ENCODE measurements around the gene PID1. TPM values are rescaled to one million over a fixed set of nuclear protein-coding genes. Genes with fewer than 3 reads are reported as not detected.
"Not testable (repeated sequence)": the region's sequence is repeated elsewhere in the genome, so short reads cannot be mapped to it uniquely, and the experiment has no call there.

PID1 gene
- total and polyA plus RNA-seq, 5 donors from 2014 or later: 0.09 TPM; not detected in 4

GRCh38 chr2:229193281-229193680, 77.8 kb downstream of the PID1 start:
- Mint-ChIP-seq H3K4me3 (no peak overlapping the region), H3K4me1 (no peaks in the 10 kb centered on the region), H3K36me3 (no peaks in the 10 kb centered on the region), H3K27me3 (no peaks in the 10 kb centered on the region), H3K9me3 (peaks cover 0 to 2% (median under 1%) of the 10 kb centered on the region in 7 donors), H3K27ac (no peak overlapping the region)
- no peaks in the 10 kb centered on the region for H3K36me3 ChIP-seq (ENCODE audit: control insufficient read depth, insufficient read depth, low read length)
- no peaks in the 10 kb centered on the region for H3K9me3 ChIP-seq (ENCODE audit: control insufficient read depth in 2 of 2, low read length in 2 of 2)
- no peaks in the 10 kb centered on the region for H3K4me1 ChIP-seq (ENCODE audit: control insufficient read depth, insufficient read depth, low read length, poor library complexity, severe bottlenecking)
- no peak overlapping the region for H3K4me3 ChIP-seq (ENCODE audit: low read depth, low read length)
- no peak for ATAC-seq (ENCODE audit: low read depth in 2 of 2)
- H3K27ac ChIP-seq (ENCODE audit: insufficient read depth, low read length, poor library complexity, severe bottlenecking): no peak overlapping the region
- H3K27me3 ChIP-seq (ENCODE audit: control insufficient read depth, insufficient read depth, low read length): no peaks in the 10 kb centered on the region
- no peak for DNase-seq

GRCh38 chr2:229191413-229191812, 79.7 kb downstream of the PID1 start:
- Mint-ChIP-seq H3K36me3 (no peaks in the 10 kb centered on the region), H3K27me3 (no peaks in the 10 kb centered on the region), H3K4me1 (no peaks in the 10 kb centered on the region), H3K9me3 (peaks cover 0 to 16% (median 5%) of the 10 kb centered on the region in 7 donors), H3K4me3 (no peak overlapping the region), H3K27ac (no peak overlapping the region)
- peaks cover 0 to 4% of the 10 kb centered on the region in 2 experiments for H3K9me3 ChIP-seq (ENCODE audit: control insufficient read depth in 2 of 2, low read length in 2 of 2)
- ATAC-seq (ENCODE audit: low read depth in 2 of 2) (no peak), DNase-seq (no peak)
- H3K4me3 ChIP-seq (ENCODE audit: low read depth, low read length): no peak overlapping the region
- no peaks in the 10 kb centered on the region for H3K4me1 ChIP-seq (ENCODE audit: control insufficient read depth, insufficient read depth, low read length, poor library complexity, severe bottlenecking)
- no peak overlapping the region for H3K27ac ChIP-seq (ENCODE audit: insufficient read depth, low read length, poor library complexity, severe bottlenecking)
- H3K27me3 ChIP-seq (ENCODE audit: control insufficient read depth, insufficient read depth, low read length): no peaks in the 10 kb centered on the region
- H3K36me3 ChIP-seq (ENCODE audit: control insufficient read depth, insufficient read depth, low read length): no peaks in the 10 kb centered on the region

GRCh38 chr2:229187123-229187522, 84.0 kb downstream of the PID1 start:
- H3K4me3 Mint-ChIP-seq: not testable (repeated sequence)

GRCh38 chr2:229181641-229182040, 89.4 kb downstream of the PID1 start:
- no peak for DNase-seq
- Mint-ChIP-seq H3K4me1 (no peaks in the 10 kb centered on the region), H3K27me3 (no peaks in the 10 kb centered on the region), H3K36me3 (no peaks in the 10 kb centered on the region), H3K4me3 (no peak overlapping the region), H3K27ac (no peak overlapping the region), H3K9me3 (peaks cover 2 to 7% (median 5%) of the 10 kb centered on the region in 7 donors)
- Histone ChIP-seq H3K4me1 (ENCODE audit: control insufficient read depth, insufficient read depth, low read length, poor library complexity, severe bottlenecking) (no peaks in the 10 kb centered on the region), H3K9me3 (ENCODE audit: control insufficient read depth in 2 of 2, low read length in 2 of 2) (peaks cover 0 to 2% of the 10 kb centered on the region in 2 experiments), H3K4me3 (ENCODE audit: low read depth, low read length) (no peak overlapping the region), H3K27me3 (ENCODE audit: control insufficient read depth, insufficient read depth, low read length) (no peaks in the 10 kb centered on the region), H3K27ac (ENCODE audit: insufficient read depth, low read length, poor library complexity, severe bottlenecking) (no peak overlapping the region), H3K36me3 (ENCODE audit: control insufficient read depth, insufficient read depth, low read length) (no peaks in the 10 kb centered on the region)
- ATAC-seq (ENCODE audit: low read depth in 2 of 2): no peak

More at GRCh38 chr2:229187123-229187522, 84.0 kb downstream of the PID1 start:
- not testable (repeated sequence) for H3K9me3 ChIP-seq (ENCODE audit: control insufficient read depth in 2 of 2, low read length in 2 of 2); H3K4me3 ChIP-seq (ENCODE audit: low read depth, low read length); H3K27me3 Mint-ChIP-seq; H3K27ac ChIP-seq (ENCODE audit: insufficient read depth, low read length, poor library complexity, severe bottlenecking); H3K27me3 ChIP-seq (ENCODE audit: control insufficient read depth, insufficient read depth, low read length); H3K4me1 ChIP-seq (ENCODE audit: control insufficient read depth, insufficient read depth, low read length, poor library complexity, severe bottlenecking); H3K4me1 Mint-ChIP-seq; DNase-seq; ATAC-seq (ENCODE audit: low read depth in 2 of 2); H3K27ac Mint-ChIP-seq; H3K36me3 ChIP-seq (ENCODE audit: control insufficient read depth, insufficient read depth, low read length); H3K36me3 Mint-ChIP-seq
- H3K9me3 Mint-ChIP-seq: peaks cover 5 to 20% (median 5%) of the 10 kb centered on the region in 7 donors

GRCh38 chr2:229180658-229181057, 90.4 kb downstream of the PID1 start:
- H3K27ac Mint-ChIP-seq: no peak overlapping the region
- Histone ChIP-seq H3K27ac (ENCODE audit: insufficient read depth, low read length, poor library complexity, severe bottlenecking) (no peak overlapping the region), H3K4me3 (ENCODE audit: low read depth, low read length) (no peak overlapping the region), H3K4me1 (ENCODE audit: control insufficient read depth, insufficient read depth, low read length, poor library complexity, severe bottlenecking) (no peaks in the 10 kb centered on the region), H3K27me3 (ENCODE audit: control insufficient read depth, insufficient read depth, low read length) (no peaks in the 10 kb centered on the region), H3K36me3 (ENCODE audit: control insufficient read depth, insufficient read depth, low read length) (no peaks in the 10 kb centered on the region), H3K9me3 (ENCODE audit: control insufficient read depth in 2 of 2, low read length in 2 of 2) (peaks cover 0 to 2% of the 10 kb centered on the region in 2 experiments)
- DNase-seq: peak in 1 of 3 donors; percentile 5
- peaks cover 4% of the 10 kb centered on the region for H3K27me3 Mint-ChIP-seq
- no peak overlapping the region for H3K4me3 Mint-ChIP-seq
- no peak for ATAC-seq (ENCODE audit: low read depth in 2 of 2)
- H3K4me1 Mint-ChIP-seq: no peaks in the 10 kb centered on the region
- H3K9me3 Mint-ChIP-seq: peaks cover 3 to 7% (median 4%) of the 10 kb centered on the region in 7 donors
- H3K36me3 Mint-ChIP-seq: no peaks in the 10 kb centered on the region

GRCh38 chr2:229179628-229180027, 91.5 kb downstream of the PID1 start:
- Histone ChIP-seq H3K36me3 (ENCODE audit: control insufficient read depth, insufficient read depth, low read length) (no peaks in the 10 kb centered on the region), H3K9me3 (ENCODE audit: control insufficient read depth in 2 of 2, low read length in 2 of 2) (peaks cover 0 to 2% of the 10 kb centered on the region in 2 experiments), H3K4me3 (ENCODE audit: low read depth, low read length) (no peak overlapping the region), H3K4me1 (ENCODE audit: control insufficient read depth, insufficient read depth, low read length, poor library complexity, severe bottlenecking) (no peaks in the 10 kb centered on the region), H3K27me3 (ENCODE audit: control insufficient read depth, insufficient read depth, low read length) (no peaks in the 10 kb centered on the region), H3K27ac (ENCODE audit: insufficient read depth, low read length, poor library complexity, severe bottlenecking) (no peak overlapping the region)
- Mint-ChIP-seq H3K27me3 (peaks cover 5% of the 10 kb centered on the region), H3K36me3 (no peaks in the 10 kb centered on the region), H3K4me1 (no peaks in the 10 kb centered on the region), H3K4me3 (no peak overlapping the region), H3K27ac (no peak overlapping the region), H3K9me3 (peaks cover 0 to 9% (median 4%) of the 10 kb centered on the region in 7 donors)
- DNase-seq: no peak
- ATAC-seq (ENCODE audit: low read depth in 2 of 2): no peak

GRCh38 chr2:229178706-229179105, 92.4 kb downstream of the PID1 start:
- H3K27me3 Mint-ChIP-seq: peaks cover 5% of the 10 kb centered on the region
- Histone ChIP-seq H3K36me3 (ENCODE audit: control insufficient read depth, insufficient read depth, low read length) (no peaks in the 10 kb centered on the region), H3K27me3 (ENCODE audit: control insufficient read depth, insufficient read depth, low read length) (no peaks in the 10 kb centered on the region), H3K4me3 (ENCODE audit: low read depth, low read length) (no peak overlapping the region), H3K27ac (ENCODE audit: insufficient read depth, low read length, poor library complexity, severe bottlenecking) (no peak overlapping the region), H3K9me3 (ENCODE audit: control insufficient read depth in 2 of 2, low read length in 2 of 2) (peaks cover 0 to 2% of the 10 kb centered on the region in 2 experiments), H3K4me1 (ENCODE audit: control insufficient read depth, insufficient read depth, low read length, poor library complexity, severe bottlenecking) (no peaks in the 10 kb centered on the region)
- H3K36me3 Mint-ChIP-seq: no peaks in the 10 kb centered on the region
- ATAC-seq (ENCODE audit: low read depth in 2 of 2): no peak
- peaks cover 0 to 10% (median 4%) of the 10 kb centered on the region in 7 donors for H3K9me3 Mint-ChIP-seq
- H3K4me3 Mint-ChIP-seq: no peak overlapping the region
- H3K4me1 Mint-ChIP-seq: no peaks in the 10 kb centered on the region
- DNase-seq: no peak
- H3K27ac Mint-ChIP-seq: no peak overlapping the region

- Histone ChIP-seq H3K4me1 (ENCODE audit: control insufficient read depth, insufficient read depth, low read length, poor library complexity, severe bottlenecking) (no peaks in the 10 kb centered on the region), H3K27me3 (ENCODE audit: control insufficient read depth, insufficient read depth, low read length) (no peaks in the 10 kb centered on the region), H3K27ac (ENCODE audit: insufficient read depth, low read length, poor library complexity, severe bottlenecking) (no peak overlapping the region), H3K9me3 (ENCODE audit: control insufficient read depth in 2 of 2, low read length in 2 of 2) (peaks cover 0 to 2% of the 10 kb centered on the region in 2 experiments), H3K36me3 (ENCODE audit: control insufficient read depth, insufficient read depth, low read length) (no peaks in the 10 kb centered on the region), H3K4me3 (ENCODE audit: low read depth, low read length) (no peak overlapping the region)
- Mint-ChIP-seq H3K27ac (no peak overlapping the region), H3K36me3 (no peaks in the 10 kb centered on the region), H3K4me1 (no peaks in the 10 kb centered on the region), H3K9me3 (peaks cover 0 to 10% (median 4%) of the 10 kb centered on the region in 7 donors), H3K4me3 (no peak overlapping the region), H3K27me3 (peaks cover 5% of the 10 kb centered on the region)
- ATAC-seq (ENCODE audit: low read depth in 2 of 2) (no peak), DNase-seq (no peak)
These were observed 93.0 kb downstream of the PID1 start for GRCh38 chr2:229178117-229178516.
